T-helper 1 cell treated with Interleukin-12 subunit alpha and Interleukin-12 subunit beta and Interleukin-4 antibody, amounts not matched to agents 30 μg/mL and 1 μg/mL, for 36 hours (primary cell): ENCODE data around the gene MRPL20.
"Not testable (repeated sequence)": the region's sequence is repeated elsewhere in the genome, so short reads cannot be mapped to it uniquely, and the experiment has no call there.

Source experiments
- H3K27ac Mint-ChIP-seq: one replicate; pipeline ENCODE4 v1.8.0; 2021; ENCODE audit warnings: mild to moderate bottlenecking, mixed read lengths
- H3K27me3 Mint-ChIP-seq: one replicate; pipeline ENCODE4 v1.8.0; 2021; ENCODE audit warnings: low read depth, mixed read lengths
- H3K36me3 Mint-ChIP-seq: one replicate; pipeline ENCODE4 v1.8.0; 2021; ENCODE audit warnings: low read depth, mixed read lengths
- H3K4me1 Mint-ChIP-seq: one replicate; pipeline ENCODE4 v1.8.0; 2021; ENCODE audit warnings: low read depth, mixed read lengths
- H3K4me3 Mint-ChIP-seq: one replicate; pipeline ENCODE4 v1.8.0; 2021; ENCODE audit warnings: mild to moderate bottlenecking, moderate library complexity, mixed read lengths
- H3K9me3 Mint-ChIP-seq: one replicate; pipeline ENCODE4 v1.8.0; 2021; ENCODE audit warnings: mixed read lengths

The MRPL20 gene

DNA sequence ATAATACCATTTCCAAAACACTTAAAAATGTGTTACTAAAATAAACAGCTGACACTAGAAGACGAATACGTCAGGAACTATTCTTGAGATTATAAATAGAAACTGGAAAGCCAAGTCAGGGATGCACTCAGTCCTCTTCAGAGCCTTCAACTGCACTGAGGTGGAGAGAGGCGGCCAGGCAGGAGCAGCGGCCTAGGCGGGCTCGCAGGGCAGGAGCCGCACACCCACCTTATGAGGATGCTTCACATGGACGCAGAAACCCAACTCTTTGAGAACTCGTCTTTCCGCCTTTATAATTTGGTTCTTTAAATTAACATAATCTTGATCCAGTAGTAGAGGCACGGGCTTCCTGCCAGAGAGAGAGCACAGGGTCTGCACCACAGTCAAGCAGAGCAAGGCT lies 11.9 kb downstream of the MRPL20 start:
- Mint-ChIP-seq H3K9me3 (no peaks in the 10 kb centered on the region), H3K4me3 (peak overlapping the region; percentile 7), H3K27me3 (no peaks in the 10 kb centered on the region), H3K36me3 (peaks cover 52% of the 10 kb centered on the region), H3K27ac (no peak overlapping the region), H3K4me1 (peaks cover 17% of the 10 kb centered on the region)

DNA sequence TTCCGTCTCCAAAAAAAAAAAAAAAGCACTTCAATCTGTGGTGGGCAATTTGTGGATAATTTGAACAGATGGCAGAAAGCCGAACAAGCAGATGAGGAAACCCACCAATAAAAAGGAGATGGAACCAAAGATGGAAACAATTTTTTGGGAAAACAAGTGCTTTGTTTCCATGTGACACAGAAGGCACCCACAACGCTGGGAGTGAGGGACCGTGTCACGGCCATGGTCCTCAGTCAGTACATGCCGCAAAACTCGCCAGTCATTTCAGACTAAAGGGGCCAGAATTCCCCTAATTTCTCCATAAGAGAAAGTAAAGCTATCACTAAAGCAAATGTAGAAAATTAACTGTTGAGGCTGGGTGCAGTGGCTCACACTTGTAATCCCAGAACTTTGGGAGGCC lies 13.0 kb downstream of the MRPL20 start:
- H3K27ac Mint-ChIP-seq: no peak overlapping the region
- peaks cover 12% of the 10 kb centered on the region for H3K4me1 Mint-ChIP-seq
- no peaks in the 10 kb centered on the region for H3K9me3 Mint-ChIP-seq
- H3K27me3 Mint-ChIP-seq: no peaks in the 10 kb centered on the region
- no peak overlapping the region for H3K4me3 Mint-ChIP-seq
- H3K36me3 Mint-ChIP-seq: peaks cover 55% of the 10 kb centered on the region

DNA sequence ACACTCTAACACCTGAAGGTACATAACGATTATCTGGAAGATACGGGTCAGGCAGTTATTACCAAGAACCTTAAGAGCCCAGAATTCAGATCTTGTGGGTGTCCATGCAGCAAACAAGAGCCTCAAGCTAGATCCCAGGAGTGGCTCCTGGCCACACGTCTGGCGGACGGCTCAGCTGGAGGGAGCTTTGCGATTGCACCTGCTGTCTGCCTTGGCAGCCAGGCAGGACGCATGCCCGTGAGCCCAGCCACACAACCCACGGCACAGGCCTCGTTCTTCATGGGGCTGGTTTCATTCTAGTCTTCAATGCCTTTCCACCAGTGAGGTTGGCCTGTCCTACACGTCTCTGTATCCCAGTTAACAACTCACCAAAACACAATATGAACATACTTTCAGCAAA lies 13.7 kb downstream of the MRPL20 start:
- Mint-ChIP-seq H3K36me3 (peaks cover 55% of the 10 kb centered on the region), H3K9me3 (no peaks in the 10 kb centered on the region)

DNA sequence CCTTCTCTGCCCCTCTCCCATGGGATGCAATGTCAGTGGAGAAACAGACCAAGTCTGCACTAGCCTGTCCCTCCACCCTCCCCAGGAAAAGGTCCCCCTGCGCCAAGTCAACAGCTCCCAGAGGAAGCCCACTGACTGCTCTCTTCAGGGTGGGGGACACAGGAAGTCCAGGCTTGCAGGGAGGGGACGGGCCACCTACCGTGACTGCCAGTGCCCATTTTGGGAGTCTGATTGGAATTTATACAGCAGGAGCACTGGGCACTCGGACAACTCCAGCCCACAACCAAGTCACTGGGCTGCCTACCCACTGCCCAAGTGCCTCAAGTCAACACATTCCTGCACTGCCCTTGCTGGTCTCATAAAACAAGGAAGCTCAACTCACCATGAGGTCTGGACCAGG lies 14.1 kb downstream of the MRPL20 start:
- peaks cover 9% of the 10 kb centered on the region for H3K4me1 Mint-ChIP-seq
- H3K27me3 Mint-ChIP-seq: no peaks in the 10 kb centered on the region
- H3K36me3 Mint-ChIP-seq: peaks cover 55% of the 10 kb centered on the region
- no peak overlapping the region for H3K4me3 Mint-ChIP-seq
- no peak overlapping the region for H3K27ac Mint-ChIP-seq
- H3K9me3 Mint-ChIP-seq: no peaks in the 10 kb centered on the region

More for the DNA sequence above, 13.7 kb downstream of the MRPL20 start:
- no peaks in the 10 kb centered on the region for H3K27me3 Mint-ChIP-seq
- peaks cover 12% of the 10 kb centered on the region for H3K4me1 Mint-ChIP-seq
- H3K4me3 Mint-ChIP-seq: no peak overlapping the region
- no peak overlapping the region for H3K27ac Mint-ChIP-seq

DNA sequence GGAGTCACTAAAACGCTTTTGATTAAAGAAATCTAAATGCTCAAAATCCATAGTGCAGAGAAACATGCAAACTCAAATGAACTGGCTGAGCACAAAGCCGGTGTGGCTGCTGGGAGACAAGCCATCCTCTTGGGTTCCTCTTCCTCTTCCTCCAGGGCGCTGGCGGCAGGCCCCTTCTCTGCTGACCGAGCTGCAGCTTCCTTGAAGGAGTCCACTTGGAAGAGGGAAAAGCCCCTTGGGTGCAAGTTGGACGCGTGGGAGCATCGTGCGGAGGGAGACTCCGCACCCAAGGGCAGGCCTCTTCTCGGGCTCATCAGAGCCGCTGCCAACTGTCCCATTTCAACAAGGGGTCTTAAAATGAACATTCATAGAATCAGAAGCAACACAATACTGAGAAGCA lies 15.9 kb downstream of the MRPL20 start:
- Mint-ChIP-seq H3K4me3 (no peak overlapping the region), H3K36me3 (peaks cover 69% of the 10 kb centered on the region), H3K27ac (no peak overlapping the region), H3K4me1 (peaks cover 4% of the 10 kb centered on the region), H3K27me3 (no peaks in the 10 kb centered on the region), H3K9me3 (no peaks in the 10 kb centered on the region)

DNA sequence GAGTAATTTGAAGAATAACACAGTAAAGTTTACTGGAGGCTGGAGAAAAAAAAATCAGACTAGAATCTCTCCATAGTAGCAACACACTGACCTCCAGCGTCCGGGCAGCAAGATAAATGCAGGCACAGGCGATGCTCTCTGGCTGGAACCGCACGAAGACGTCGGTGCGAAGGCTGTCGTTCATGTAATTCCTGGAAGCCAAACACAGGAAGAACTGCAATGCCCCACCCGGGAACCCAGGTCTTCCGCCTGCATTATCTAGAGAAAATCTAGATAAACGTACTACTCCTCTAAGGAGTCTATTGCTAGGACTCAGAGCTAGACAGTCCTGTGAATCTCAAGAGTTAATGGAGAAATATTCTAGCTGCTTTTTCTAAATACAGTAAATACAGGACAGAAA lies 16.4 kb downstream of the MRPL20 start:
- Mint-ChIP-seq H3K27me3 (no peaks in the 10 kb centered on the region), H3K36me3 (peaks cover 71% of the 10 kb centered on the region), H3K27ac (no peak overlapping the region), H3K9me3 (no peaks in the 10 kb centered on the region), H3K4me3 (no peak overlapping the region), H3K4me1 (peaks cover 4% of the 10 kb centered on the region)

DNA sequence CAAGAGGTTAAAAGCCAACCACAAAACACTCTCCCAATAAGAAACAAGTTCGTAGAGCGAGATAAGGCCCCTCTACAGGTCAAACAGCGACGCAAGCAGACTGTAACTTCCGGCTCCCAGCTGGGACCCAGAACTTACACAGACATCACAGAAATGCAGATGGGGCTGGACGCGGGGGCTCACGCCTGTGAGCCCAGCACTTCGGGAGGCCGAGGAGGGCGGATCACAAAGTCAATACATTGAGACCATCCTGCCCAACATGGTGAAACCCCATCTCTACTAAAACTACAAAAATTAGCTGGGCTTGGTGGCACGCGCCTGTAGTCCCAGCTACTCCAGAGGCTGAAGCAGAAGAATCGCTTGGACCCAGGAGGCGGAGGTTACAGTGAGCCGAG lies 19.0 kb downstream of the MRPL20 start:
- Mint-ChIP-seq H3K27me3 (no peaks in the 10 kb centered on the region), H3K4me1 (no peaks in the 10 kb centered on the region), H3K36me3 (peaks cover 53% of the 10 kb centered on the region), H3K4me3 (no peak overlapping the region), H3K27ac (no peak overlapping the region), H3K9me3 (no peaks in the 10 kb centered on the region)

DNA sequence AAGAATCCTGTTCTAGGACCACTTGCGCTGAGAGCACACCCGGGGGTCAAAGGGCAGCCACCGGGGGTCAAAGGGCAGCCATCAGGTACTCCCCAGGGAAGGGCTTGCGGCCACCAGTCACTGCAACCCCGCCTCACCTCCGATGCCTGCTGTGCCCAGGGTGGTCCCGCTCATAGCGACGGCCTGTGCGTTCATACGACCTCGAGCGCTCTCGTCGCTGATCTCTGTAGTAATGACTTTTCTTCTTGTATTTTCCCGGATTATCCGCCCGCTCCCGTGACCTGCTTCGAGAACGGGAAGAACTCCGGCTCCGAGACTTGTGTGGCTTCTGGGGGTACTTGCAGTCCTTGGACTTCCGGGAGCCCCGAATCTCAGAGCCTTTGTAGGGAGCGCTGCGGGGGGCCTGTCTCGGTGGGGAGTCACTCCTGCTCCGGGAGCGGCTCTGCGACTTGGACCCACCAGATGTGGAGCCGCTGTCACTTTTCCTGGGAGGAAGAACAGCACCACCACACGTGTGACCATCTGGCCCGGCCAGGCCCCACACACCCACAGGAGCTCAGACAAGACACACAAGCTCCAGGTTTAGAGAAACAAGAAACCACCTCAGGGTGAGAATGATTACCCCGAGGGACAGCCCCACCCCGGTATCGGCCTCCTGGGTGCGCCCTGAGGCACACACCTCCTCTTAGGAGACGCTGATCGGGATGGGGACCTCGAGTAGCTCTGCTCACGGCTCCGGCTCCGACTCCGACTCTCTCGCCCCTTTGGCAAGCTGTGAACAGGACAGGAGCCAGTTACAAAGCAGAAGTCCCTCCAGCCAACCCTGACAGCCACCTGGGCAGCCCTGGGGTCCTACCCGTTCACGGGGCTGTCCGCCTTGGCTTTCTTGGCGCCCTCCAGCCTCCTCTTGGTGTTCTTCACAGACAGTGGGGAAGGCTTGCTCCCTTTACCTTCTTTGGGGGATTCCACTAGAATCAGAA lies 19.7 kb downstream of the MRPL20 start:
- H3K4me3 Mint-ChIP-seq: no peak overlapping the region
- H3K9me3 Mint-ChIP-seq: no peaks in the 10 kb centered on the region
- H3K4me1 Mint-ChIP-seq: no peaks in the 10 kb centered on the region
- no peaks in the 10 kb centered on the region for H3K27me3 Mint-ChIP-seq
- H3K36me3 Mint-ChIP-seq: peaks cover 50% of the 10 kb centered on the region
- H3K27ac Mint-ChIP-seq: no peak overlapping the region

DNA sequence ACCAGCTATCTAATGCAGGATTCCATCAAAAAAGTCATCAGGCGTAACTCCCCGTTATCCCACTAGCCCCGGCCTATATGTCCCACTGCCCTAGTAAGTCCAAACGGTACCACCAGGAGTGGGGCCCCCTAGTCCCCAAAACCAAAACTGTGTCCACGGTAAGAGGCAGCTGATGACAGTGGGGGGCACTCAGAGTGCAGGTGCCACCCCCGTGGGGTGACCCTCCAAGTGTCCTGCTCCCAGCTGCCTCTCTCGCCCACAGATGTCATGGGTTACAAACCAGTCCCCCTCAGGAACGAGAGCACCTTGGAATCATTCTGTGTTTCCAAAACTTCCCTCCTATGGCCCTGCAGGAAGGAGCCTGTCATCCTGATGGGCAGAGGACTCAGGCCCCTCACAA lies 21.2 kb downstream of the MRPL20 start:
- Mint-ChIP-seq H3K9me3 (no peaks in the 10 kb centered on the region), H3K4me1 (no peaks in the 10 kb centered on the region), H3K4me3 (no peak overlapping the region), H3K27me3 (no peaks in the 10 kb centered on the region), H3K36me3 (peaks cover 39% of the 10 kb centered on the region), H3K27ac (no peak overlapping the region)

DNA sequence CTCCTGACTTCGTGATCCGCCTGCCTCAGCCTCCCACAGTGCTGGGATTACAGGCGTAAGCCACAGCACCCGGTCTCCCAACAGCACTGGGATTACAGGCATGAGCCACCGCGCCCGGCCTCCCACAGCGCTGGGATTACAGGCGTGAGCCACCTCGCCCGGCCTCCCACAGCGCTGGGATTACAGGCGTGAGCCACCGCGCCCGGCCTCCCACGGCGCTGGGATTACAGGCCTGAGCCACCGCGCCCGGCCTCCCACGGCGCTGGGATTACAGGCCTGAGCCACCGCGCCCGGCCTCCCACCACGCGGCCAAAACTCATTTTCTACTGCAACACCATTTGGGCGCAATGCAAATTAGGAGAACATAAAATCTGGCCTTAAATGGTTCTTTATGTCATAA lies 21.8 kb downstream of the MRPL20 start:
- H3K27me3 Mint-ChIP-seq, H3K9me3 Mint-ChIP-seq, H3K4me3 Mint-ChIP-seq, H3K27ac Mint-ChIP-seq, H3K4me1 Mint-ChIP-seq: not testable (repeated sequence)
- H3K36me3 Mint-ChIP-seq: peaks cover 34% of the 10 kb centered on the region

DNA sequence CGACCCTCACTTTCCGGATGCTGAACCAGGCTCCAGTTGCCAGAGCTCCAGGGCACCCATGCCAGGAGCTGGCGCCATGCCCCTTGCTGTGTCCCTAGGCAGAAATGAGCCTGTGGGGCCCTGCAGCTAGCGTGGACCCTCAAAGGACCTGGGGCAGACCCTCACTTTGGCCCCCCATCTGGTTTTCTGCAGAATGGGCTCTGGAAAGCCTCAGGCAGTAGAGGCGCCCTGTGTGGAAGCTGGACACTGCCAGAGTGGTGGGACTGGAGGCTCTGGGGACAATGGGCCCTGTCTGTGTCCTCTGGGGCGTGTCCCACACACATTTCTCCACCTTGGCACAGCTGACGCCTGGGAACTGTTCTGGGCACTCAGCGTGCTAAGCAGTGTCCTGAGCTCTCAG lies 25.8 kb downstream of the MRPL20 start:
- H3K9me3 Mint-ChIP-seq: no peaks in the 10 kb centered on the region
- H3K27me3 Mint-ChIP-seq: no peaks in the 10 kb centered on the region
- no peak overlapping the region for H3K4me3 Mint-ChIP-seq
- peaks cover 8% of the 10 kb centered on the region for H3K36me3 Mint-ChIP-seq
- no peak overlapping the region for H3K27ac Mint-ChIP-seq
- H3K4me1 Mint-ChIP-seq: no peaks in the 10 kb centered on the region

DNA sequence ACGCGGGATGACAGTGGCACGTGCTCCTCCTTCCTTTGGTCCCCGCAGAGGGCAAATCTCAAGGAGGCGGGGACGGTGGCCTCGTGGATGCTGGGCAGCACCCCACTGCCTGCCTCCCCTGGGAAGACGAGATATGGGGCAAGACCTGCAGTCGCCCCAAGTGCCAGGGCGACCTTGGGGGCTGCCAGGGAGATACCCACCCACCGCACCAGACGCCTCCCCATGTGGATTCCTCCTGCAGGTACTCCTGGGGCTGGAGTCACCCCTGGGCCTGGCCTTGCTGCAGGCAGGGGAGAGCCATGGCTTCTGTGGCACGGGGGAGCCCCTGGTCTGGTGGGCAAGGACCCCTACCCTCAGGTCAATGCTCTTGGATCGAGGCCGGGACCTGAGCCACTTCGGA lies 26.2 kb downstream of the MRPL20 start:
- Mint-ChIP-seq H3K36me3 (peaks cover 3% of the 10 kb centered on the region), H3K27ac (no peak overlapping the region), H3K4me1 (no peaks in the 10 kb centered on the region), H3K4me3 (no peak overlapping the region), H3K9me3 (no peaks in the 10 kb centered on the region), H3K27me3 (no peaks in the 10 kb centered on the region)

DNA sequence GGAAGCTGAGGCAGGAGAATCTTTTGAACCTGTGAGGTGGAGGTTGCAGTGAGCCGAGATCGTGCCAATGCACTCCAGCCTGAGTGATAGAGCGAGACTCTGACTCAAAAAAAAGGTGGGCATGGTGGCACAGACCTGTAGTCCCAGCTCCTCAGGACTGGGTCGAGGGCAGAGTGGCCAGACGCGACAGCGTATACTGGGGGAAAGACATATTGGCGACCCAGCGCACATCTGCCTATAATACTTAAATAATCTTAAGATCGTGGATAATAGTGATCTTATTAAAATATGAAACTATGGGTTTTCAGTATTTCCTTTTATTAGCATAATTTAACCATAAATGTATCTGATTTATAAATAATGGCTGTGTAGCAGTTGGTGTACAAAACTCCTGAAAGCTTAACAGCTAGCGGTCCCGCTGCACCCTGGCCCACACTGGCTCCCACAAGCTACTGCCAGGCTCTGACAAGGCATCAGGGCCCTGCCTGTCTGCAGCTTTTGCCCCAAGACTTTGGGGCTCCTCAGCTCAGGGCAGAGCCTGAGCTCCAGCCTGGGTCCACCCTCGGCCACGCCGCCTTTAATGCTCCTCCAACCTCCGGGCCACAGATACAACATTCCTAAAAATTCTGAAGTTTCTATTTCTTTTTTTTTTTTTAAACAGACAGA lies 29.4 kb downstream of the MRPL20 start:
- Mint-ChIP-seq H3K4me3 (no peak overlapping the region), H3K36me3 (peaks cover 6% of the 10 kb centered on the region), H3K9me3 (no peaks in the 10 kb centered on the region), H3K4me1 (peaks cover 2% of the 10 kb centered on the region), H3K27ac (no peak overlapping the region), H3K27me3 (no peaks in the 10 kb centered on the region)

DNA sequence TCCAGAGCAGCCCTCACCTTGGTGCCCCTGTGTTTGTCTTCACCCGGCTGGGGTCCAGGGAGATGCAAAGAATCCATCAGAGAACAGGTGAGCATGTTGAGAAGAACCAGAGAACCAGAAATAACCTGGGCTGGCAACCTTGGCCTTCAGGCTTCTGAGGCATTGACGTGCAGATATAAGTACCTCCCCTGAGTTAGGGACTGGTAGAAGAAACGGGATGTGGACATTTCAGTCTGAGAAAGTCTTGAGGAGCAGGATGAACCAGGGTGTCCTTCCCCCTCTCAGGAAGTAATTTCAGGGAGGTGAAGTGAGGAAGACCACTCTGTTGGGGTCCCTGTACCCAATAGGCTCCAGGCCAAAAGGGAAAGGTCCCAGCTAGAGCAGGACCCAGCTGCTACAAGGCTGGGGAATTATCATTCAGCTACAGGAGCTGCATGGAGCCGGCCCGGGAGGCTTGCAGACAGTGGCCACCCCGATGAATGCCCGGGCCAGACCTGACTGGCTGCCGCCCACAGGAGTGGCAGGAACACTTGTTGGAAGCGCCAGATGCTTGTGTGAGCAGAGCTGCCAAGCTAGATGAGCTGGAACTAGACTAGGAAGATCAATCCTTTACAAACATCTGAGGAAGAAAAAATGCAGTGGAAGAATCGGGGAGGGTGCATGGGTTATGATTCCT lies 30.4 kb downstream of the MRPL20 start:
- Mint-ChIP-seq H3K27ac (peak overlapping the region; percentile 94), H3K4me1 (peaks cover 3% of the 10 kb centered on the region), H3K4me3 (peak overlapping the region; percentile 90), H3K36me3 (peaks cover 4% of the 10 kb centered on the region), H3K27me3 (no peaks in the 10 kb centered on the region), H3K9me3 (no peaks in the 10 kb centered on the region)
